Motor neuron (in vitro differentiated cells): ENCODE results near the gene FOXB1. TPM values are rescaled to one million over a fixed set of nuclear protein-coding genes. Genes with fewer than 3 reads are reported as not detected.

Source experiments
- ATAC-seq, 8 experiments: fragments of 200-7000 bp; cut with Tn5 transposase; replicated peaks in 6 of 8; 2 replicates each; pipeline ENCODE4 v1.8.0; 2021; ENCODE audit warnings: mild to moderate bottlenecking in 8 of 8, moderate library complexity in 8 of 8
- H3K27ac ChIP-seq, 2 donors: fragments of 250-450 bp; sonication (Bioruptor Pico); 2 replicates each; pipeline ENCODE4 v1.9.0; 2021; ENCODE audit warnings: antibody characterized with exemption in 2 of 2, mild to moderate bottlenecking in 2 of 2, moderate library complexity in 1 of 2
- H3K4me1 ChIP-seq, 2 donors: fragments of 250-450 bp; sonication (Bioruptor Pico); replicated peaks in 1 of 2; 2 replicates each; pipeline ENCODE4 v1.6.1; 2021; ENCODE audit warnings: antibody characterized with exemption in 2 of 2, mild to moderate bottlenecking in 2 of 2, moderate library complexity in 1 of 2
- H3K4me3 ChIP-seq, 5 donors: fragments of 250-450 bp; sonication (Bioruptor Pico); 2 replicates each; pipeline ENCODE4 v1.9.0; 2021; ENCODE audit warnings: antibody characterized with exemption in 5 of 5, mild to moderate bottlenecking in 5 of 5, moderate library complexity in 4 of 5
- WGBS, 10 experiments: fragments of 450-650 bp; shearing (Covaris generic); methylation state at CpG; one replicate each; pipeline ENCODE4 v1.0.0; 2022; 5-methylcytosine and 5-hydroxymethylcytosine counted together
- in situ Hi-C, 9 experiments: fragments of 400-800 bp; cut with MboI; loops; one replicate each; pipeline ENCODE4 v1.15.0; 2021; ENCODE audit warnings: low sequenced_read_pairs in 9 of 9, low pct_unique_long_range_greater_than_20kb in 2 of 9; ENCODE audit not compliant: unreplicated experiment in 9 of 9
- total RNA-seq, 8 experiments: library from RNA; unstranded; fragments of 300-600 nt; gene quantifications; 2 replicates each; pipeline versions ENCODE4 v1.2.3 to v1.2.4, GENCODE V29; 2022

FOXB1 gene
- total RNA-seq, 8 experiments from 2014 or later, result 0.28 to 13.6 (median 7.9) TPM; not detected in 2

GRCh38 chr15:60052796-60053195, 48.7 kb downstream of the FOXB1 start:
- 0 to 100% (median 77%) methylated on average over 1 to 2 of the region's 2 CpGs; no CpG with 5 or more reads in 2 of the 10 experiments for WGBS, 10 experiments
- Histone ChIP-seq H3K27ac (no peak overlapping the region), H3K4me3 (no peak overlapping the region), H3K4me1 (no peaks in the 10 kb centered on the region)
- in situ Hi-C loops, result no loop called here
- ATAC-seq, result no peak

- H3K4me3 ChIP-seq, result no peak overlapping the region
- no peak for ATAC-seq
- H3K27ac ChIP-seq, result no peak overlapping the region
- WGBS, 10 experiments, result 43 to 100% (median 92%) methylated on average over 1 to 2 of the region's 2 CpGs; no CpG with 5 or more reads in 3 of the 10 experiments
- H3K4me1 ChIP-seq, result no peaks in the 10 kb centered on the region
- in situ Hi-C loops, result no loop called here
These were observed 50.4 kb downstream of the FOXB1 start for GRCh38 chr15:60054472-60054871.
